ENCODE measurements around the gene AHNAK2. TPM values are rescaled to one million over a fixed set of nuclear protein-coding genes. Genes with fewer than 3 reads are reported as not detected.

The AHNAK2 gene
- total and polyA plus RNA-seq, 8 donors = 0.75 to 2.4 (median 1.4) TPM

GRCh38 chr14:104889375-104889757 is 88.8 kb downstream of the AHNAK2 start:
- whole genome bisulfite sequencing, 2 donors = 96% methylated on average over 20 to 23 of the region's 23 CpGs
- DNase-seq (peak in 3 of 6 donors; percentile 2 to 68 (median 56)), ATAC-seq (no peak), FAIRE-seq (no peak)
- intact Hi-C loops (cut with DNase I) = no loop called here
- H3K27ac ChIP-seq = no peak overlapping the region
- no peaks in the 10 kb centered on the region for H3K27me3 ChIP-seq
- H3K36me3 ChIP-seq = peaks cover 0 to 33% (median 5%) of the 10 kb centered on the region in 3 donors
- TF ChIP-seq CTCF (IDR thresholded peaks at IDR 0.05) = no peak
- H3K4me3 ChIP-seq = no peak overlapping the region
- no peaks in the 10 kb centered on the region for H3K4me1 ChIP-seq
- H3K9me3 ChIP-seq = no peaks in the 10 kb centered on the region

DNA sequence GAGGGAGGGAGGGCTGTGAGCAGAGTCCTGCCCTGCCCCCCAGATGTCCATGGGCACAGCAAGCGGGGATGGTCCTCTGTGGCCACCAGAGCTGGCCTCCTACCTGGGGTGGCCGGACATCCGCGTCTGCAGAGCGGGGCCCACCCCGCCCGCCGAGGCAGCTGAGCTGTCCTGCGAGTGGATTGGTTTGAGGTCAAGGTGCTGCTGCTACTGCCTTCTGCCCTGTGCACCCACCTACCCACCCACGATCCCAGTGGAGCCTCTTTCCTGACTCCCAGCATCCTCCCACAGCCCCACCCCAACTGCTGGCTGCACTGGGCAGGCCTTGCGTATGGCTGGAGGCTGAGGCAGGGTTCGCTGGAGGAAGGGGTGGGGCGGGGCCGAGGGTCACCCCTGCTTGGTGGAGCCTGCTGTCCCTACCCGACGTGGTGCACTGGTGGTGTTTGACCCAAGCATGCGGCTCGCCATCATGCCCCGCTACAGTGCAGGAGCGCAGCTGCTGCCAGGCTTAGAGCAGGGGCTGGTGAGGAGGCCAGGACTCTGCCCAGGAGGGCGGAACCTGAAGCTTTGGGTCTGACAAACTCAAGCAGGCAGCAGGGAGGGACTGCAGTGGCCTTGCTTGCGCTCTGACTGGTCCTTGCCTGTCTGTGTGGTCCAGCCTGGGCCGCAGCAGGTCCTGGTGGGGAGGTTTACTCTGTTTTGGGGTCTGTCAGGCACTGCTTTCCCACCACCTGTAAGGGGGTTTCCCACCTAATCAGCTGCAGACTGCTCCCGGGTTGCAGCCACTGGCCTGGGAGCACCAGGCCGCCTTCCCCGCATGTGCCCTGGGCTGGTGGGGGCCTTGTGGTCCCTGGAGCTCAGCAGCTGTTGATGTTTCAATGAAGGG is 89.4 kb downstream of the AHNAK2 start:
- Histone ChIP-seq H3K9me3 (no peaks in the 10 kb centered on the region), H3K27me3 (no peaks in the 10 kb centered on the region), H3K4me3 (no peak overlapping the region), H3K27ac (no peak overlapping the region), H3K36me3 (peaks cover 0 to 38% (median 5%) of the 10 kb centered on the region in 3 donors), H3K4me1 (no peaks in the 10 kb centered on the region)
- DNase-seq (peak in 3 of 6 donors; percentile 27 to 78 (median 47)), ATAC-seq (no peak), FAIRE-seq (no peak)
- WGBS, 2 donors = 95 to 96% methylated on average over 26 of the region's 26 CpGs
- intact Hi-C loops (cut with DNase I) = no loop called here
- no peak for TF ChIP-seq CTCF (IDR thresholded peaks at IDR 0.05)

DNA sequence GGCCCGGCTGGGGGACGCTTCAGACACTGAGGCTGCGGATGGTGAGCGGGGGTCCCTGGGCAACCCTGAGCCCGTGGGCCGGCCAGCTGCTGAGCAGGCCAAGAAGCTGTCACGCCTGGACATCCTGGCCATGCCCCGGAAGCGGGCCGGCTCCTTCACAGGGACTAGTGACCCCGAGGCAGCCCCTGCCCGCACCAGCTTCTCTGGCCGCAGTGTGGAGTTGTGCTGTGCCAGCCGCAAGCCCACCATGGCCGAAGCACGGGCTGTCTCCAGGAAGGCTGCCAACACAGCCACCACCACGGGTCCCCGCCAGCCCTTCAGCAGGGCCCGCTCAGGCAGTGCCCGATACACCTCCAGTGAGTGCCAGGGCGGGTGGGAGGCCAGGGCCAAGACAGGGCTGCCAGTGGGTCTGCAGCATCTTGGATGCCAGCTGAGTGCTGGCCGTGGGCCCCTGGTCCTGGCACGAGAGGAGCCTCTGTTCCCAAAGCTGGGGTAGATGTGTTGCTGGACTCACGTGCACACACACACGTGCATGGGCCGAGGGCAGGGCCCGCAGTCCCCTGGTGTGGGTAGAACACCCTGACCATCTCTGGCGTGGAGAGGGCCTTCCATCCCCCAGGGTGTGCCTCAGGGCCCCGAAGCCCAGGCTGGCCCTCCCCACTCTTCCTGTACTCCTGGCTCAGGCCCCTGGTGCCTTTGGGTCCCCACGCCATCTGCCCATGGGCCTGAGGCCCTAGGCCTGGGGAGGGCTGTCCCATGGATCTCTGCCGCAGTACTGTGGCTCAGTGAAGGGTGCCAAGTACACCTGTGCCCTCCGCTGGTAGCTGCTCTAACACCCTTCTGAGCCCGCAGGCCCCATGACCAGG is 90.3 kb downstream of the AHNAK2 start:
- WGBS, 2 donors = 95 to 97% methylated on average over 33 of the region's 33 CpGs
- DNase-seq (peak in 5 of 6 donors; percentile 13 to 78 (median 41)), FAIRE-seq (no peak), ATAC-seq (no peak)
- Histone ChIP-seq H3K4me3 (no peak overlapping the region), H3K36me3 (peaks cover 0 to 45% (median 5%) of the 10 kb centered on the region in 3 donors), H3K9me3 (no peaks in the 10 kb centered on the region), H3K27ac (no peak overlapping the region), H3K4me1 (no peaks in the 10 kb centered on the region), H3K27me3 (no peaks in the 10 kb centered on the region)
- TF ChIP-seq CTCF (IDR thresholded peaks at IDR 0.05) = no peak
- intact Hi-C loops (cut with DNase I) = no loop called here

Other genes with a start within 250 kb of the AHNAK2 start
- gene SIVA1, start 225.2 kb downstream of the AHNAK2 start, total RNA-seq = 10 to 100 TPM; 29.1 to 54.6 (median 38.8) TPM
- 100 to 1,000 TPM in 1 of 2 donors, 10 to 100 TPM in 1; 76.3 to 136 TPM for gene SIVA1, start 225.2 kb downstream of the AHNAK2 start, polyA plus RNA-seq
- gene AKT1, start 182.6 kb downstream of the AHNAK2 start, total RNA-seq = 100 to 1,000 TPM in 1 of 6 donors, 10 to 100 TPM in 5; 70.0 to 102 (median 79.7) TPM
- gene AKT1, start 182.6 kb downstream of the AHNAK2 start, polyA plus RNA-seq = 100 to 1,000 TPM in 1 of 2 donors, 10 to 100 TPM in 1; 84.7 to 106 TPM
- 10 to 100 TPM in 1 of 6 donors, 1 to 10 TPM in 5; 7.8 to 10.8 (median 8.5) TPM for gene ZBTB42, start 177.3 kb downstream of the AHNAK2 start, total RNA-seq
- 1 to 10 TPM; 4.1 to 7.6 TPM for gene ZBTB42, start 177.3 kb downstream of the AHNAK2 start, polyA plus RNA-seq
- gene CEP170B, start 113.1 kb downstream of the AHNAK2 start, total RNA-seq = 10 to 100 TPM; 17.7 to 26.3 (median 21.9) TPM
- 10 to 100 TPM; 19.1 to 43.8 TPM for gene CEP170B, start 113.1 kb downstream of the AHNAK2 start, polyA plus RNA-seq
- gene PLD4, start 53.5 kb downstream of the AHNAK2 start, total RNA-seq = 10 to 100 TPM in 1 of 6 donors, 1 to 10 TPM in 2, under 1 TPM in 3; 0.19 to 12.5 (median 0.91) TPM
- gene PLD4, start 53.5 kb downstream of the AHNAK2 start, polyA plus RNA-seq = under 1 TPM; 0.49 to 0.52 TPM
- 1 to 10 TPM; 4.7 to 8.3 (median 6.4) TPM for gene CLBA1, start 7.4 kb upstream of the AHNAK2 start, total RNA-seq
- 10 to 100 TPM; 23.6 to 32.5 TPM for gene CLBA1, start 7.4 kb upstream of the AHNAK2 start, polyA plus RNA-seq
- 1 to 10 TPM; 1.2 to 3.5 (median 2.6) TPM for gene CDCA4, start 42.7 kb upstream of the AHNAK2 start, total RNA-seq
- gene CDCA4, start 42.7 kb upstream of the AHNAK2 start, polyA plus RNA-seq = 1 to 10 TPM; 3.1 to 3.3 TPM
- gene GPR132, start 87.1 kb upstream of the AHNAK2 start, total RNA-seq = 1 to 10 TPM in 2 of 6 donors, under 1 TPM in 4; 0.14 to 2.3 (median 0.76) TPM
- under 1 TPM; 0.38 to 0.46 TPM for gene GPR132, start 87.1 kb upstream of the AHNAK2 start, polyA plus RNA-seq
- gene JAG2, start 190.4 kb upstream of the AHNAK2 start, total RNA-seq = 10 to 100 TPM in 4 of 6 donors, 1 to 10 TPM in 2; 9.9 to 16.8 (median 10.7) TPM
- gene JAG2, start 190.4 kb upstream of the AHNAK2 start, polyA plus RNA-seq = 10 to 100 TPM; 25.3 to 38.3 TPM
- gene NUDT14, start 202.9 kb upstream of the AHNAK2 start, total RNA-seq = 10 to 100 TPM; 24.7 to 36.6 (median 30.4) TPM
- 10 to 100 TPM; 47.8 to 64.9 TPM for gene NUDT14, start 202.9 kb upstream of the AHNAK2 start, polyA plus RNA-seq

Measured in pancreas (tissue), 10 donors.